ENCODE results near the gene PARM1. TPM values are rescaled to one million over a fixed set of nuclear protein-coding genes. Genes with fewer than 3 reads are reported as not detected.

Gene PARM1
- total and polyA plus RNA-seq, 2 experiments from 2014 or later, result 107 to 154 TPM

DNA sequence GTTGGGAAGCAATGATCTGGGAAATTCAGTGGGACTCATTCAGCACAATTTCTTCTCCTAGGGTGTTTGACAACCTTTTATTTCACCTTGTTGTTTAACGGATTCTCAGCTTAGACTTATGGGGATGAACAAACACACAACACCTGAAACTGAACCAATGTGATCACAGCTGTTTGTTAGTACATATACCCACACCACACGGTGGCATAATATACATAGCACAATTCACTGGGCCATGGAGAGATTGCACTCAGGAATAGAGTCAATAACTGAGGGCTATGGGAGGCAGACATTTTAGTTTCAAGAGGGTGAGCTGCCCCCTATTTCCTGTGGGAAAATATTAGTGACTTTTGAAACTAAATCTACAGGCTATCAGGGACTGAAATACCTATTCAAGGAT, 148.0 kb downstream of the PARM1 start:
- Histone ChIP-seq H4K20me1 (ENCODE audit: insufficient read depth, poor library complexity, severe bottlenecking) (no peaks in the 10 kb centered on the region), H3K79me2 (no peaks in the 10 kb centered on the region), H3K27me3 (no peaks in the 10 kb centered on the region), H3K9me3 (ENCODE audit: low read depth) (no peaks in the 10 kb centered on the region), H3K4me3 (no peak overlapping the region), H2AFZ (no peak overlapping the region), H3K4me1 (ENCODE audit: insufficient read depth) (no peaks in the 10 kb centered on the region), H3K36me3 (replicated peaks; ENCODE audit: insufficient read depth, low read depth) (no peaks in the 10 kb centered on the region), H3K27ac (no peak overlapping the region), H3K9me2 (replicated peaks; ENCODE audit: insufficient read depth) (no peaks in the 10 kb centered on the region), H3K4me2 (no peak overlapping the region)
- 94% methylated on average over 2 of the region's 2 CpGs for WGBS (ENCODE audit: low lambda C conversion rate, missing lambda C conversion rate)
- TF ChIP-seq EZH2phosphoT487 (IDR thresholded peaks at IDR 0.05; ENCODE audit: low read depth, severe bottlenecking, unreplicated experiment) (no peak), EZH2 (IDR thresholded peaks at IDR 0.05; ENCODE audit: borderline replicate concordance) (no peak)
- TF ChIP-seq, protein P1, sequence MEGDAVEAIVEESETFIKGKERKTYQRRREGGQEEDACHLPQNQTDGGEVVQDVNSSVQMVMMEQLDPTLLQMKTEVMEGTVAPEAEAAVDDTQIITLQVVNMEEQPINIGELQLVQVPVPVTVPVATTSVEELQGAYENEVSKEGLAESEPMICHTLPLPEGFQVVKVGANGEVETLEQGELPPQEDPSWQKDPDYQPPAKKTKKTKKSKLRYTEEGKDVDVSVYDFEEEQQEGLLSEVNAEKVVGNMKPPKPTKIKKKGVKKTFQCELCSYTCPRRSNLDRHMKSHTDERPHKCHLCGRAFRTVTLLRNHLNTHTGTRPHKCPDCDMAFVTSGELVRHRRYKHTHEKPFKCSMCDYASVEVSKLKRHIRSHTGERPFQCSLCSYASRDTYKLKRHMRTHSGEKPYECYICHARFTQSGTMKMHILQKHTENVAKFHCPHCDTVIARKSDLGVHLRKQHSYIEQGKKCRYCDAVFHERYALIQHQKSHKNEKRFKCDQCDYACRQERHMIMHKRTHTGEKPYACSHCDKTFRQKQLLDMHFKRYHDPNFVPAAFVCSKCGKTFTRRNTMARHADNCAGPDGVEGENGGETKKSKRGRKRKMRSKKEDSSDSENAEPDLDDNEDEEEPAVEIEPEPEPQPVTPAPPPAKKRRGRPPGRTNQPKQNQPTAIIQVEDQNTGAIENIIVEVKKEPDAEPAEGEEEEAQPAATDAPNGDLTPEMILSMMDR (IDR thresholded peaks at IDR 0.05; ENCODE audit: poor library complexity), result no peak
- DNase-seq (ENCODE audit: low spot score), result no peak

DNA sequence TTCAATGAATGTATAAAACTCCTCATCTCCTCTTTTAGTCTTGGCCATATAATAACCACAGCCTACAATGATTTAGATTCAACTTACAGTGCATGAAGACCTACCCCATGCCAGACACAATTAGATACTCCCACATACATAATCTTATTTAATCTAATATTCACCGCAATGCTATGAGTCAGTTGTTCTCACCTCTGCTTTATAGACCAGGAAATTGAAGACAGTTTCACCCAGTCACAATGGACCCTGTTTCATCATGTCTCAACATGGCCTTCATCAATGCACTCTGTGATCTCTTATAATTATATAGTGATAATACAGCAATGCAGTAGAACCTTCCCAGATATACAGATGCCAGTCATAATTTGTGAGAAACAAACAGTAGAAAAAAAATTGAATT, 148.6 kb downstream of the PARM1 start:
- H3K79me2 ChIP-seq, result no peaks in the 10 kb centered on the region
- H3K27ac ChIP-seq, result no peak overlapping the region
- H3K9me3 ChIP-seq (ENCODE audit: low read depth), result no peaks in the 10 kb centered on the region
- no peaks in the 10 kb centered on the region for H4K20me1 ChIP-seq (ENCODE audit: insufficient read depth, poor library complexity, severe bottlenecking)
- no peaks in the 10 kb centered on the region for H3K4me1 ChIP-seq (ENCODE audit: insufficient read depth)
- no peak overlapping the region for H3K4me3 ChIP-seq
- no peaks in the 10 kb centered on the region for H3K9me2 ChIP-seq (replicated peaks; ENCODE audit: insufficient read depth)
- TF ChIP-seq EZH2phosphoT487 (IDR thresholded peaks at IDR 0.05; ENCODE audit: low read depth, severe bottlenecking, unreplicated experiment) (no peak), EZH2 (IDR thresholded peaks at IDR 0.05; ENCODE audit: borderline replicate concordance) (no peak)
- TF ChIP-seq, protein P1 (IDR thresholded peaks at IDR 0.05; ENCODE audit: poor library complexity), result no peak
- no peak overlapping the region for H2AFZ ChIP-seq
- DNase-seq (ENCODE audit: low spot score), result no peak
- WGBS (ENCODE audit: low lambda C conversion rate, missing lambda C conversion rate), result 96% methylated on average over 1 of the region's 1 CpG
- no peaks in the 10 kb centered on the region for H3K27me3 ChIP-seq
- no peaks in the 10 kb centered on the region for H3K36me3 ChIP-seq (replicated peaks; ENCODE audit: insufficient read depth, low read depth)
- H3K4me2 ChIP-seq, result no peak overlapping the region

DNA sequence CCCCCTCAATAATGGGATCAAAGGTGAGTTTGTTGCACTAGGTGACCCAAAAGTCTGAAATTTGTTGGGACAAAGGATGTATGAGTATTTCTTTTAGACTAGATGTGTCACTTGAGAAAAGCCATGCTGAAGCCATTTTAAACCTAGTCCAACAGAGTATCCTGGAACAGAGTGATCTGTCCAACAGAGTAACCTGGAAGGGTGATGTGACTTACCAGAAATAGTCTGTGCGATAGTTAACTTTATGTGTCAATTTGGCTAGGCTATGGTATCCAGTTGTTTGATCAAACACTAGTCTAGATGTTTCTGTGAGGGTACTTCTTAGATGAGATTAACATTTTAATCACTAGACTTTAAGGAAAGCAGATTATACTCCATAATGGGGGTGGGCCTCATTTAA, 154.5 kb downstream of the PARM1 start:
- no peaks in the 10 kb centered on the region for H3K9me2 ChIP-seq (replicated peaks; ENCODE audit: insufficient read depth)
- no peak overlapping the region for H3K4me2 ChIP-seq
- no peaks in the 10 kb centered on the region for H3K9me3 ChIP-seq (ENCODE audit: low read depth)
- H3K4me1 ChIP-seq (ENCODE audit: insufficient read depth), result no peaks in the 10 kb centered on the region
- H3K27ac ChIP-seq, result no peak overlapping the region
- 97% methylated on average over 1 of the region's 1 CpG for WGBS (ENCODE audit: low lambda C conversion rate, missing lambda C conversion rate)
- H4K20me1 ChIP-seq (ENCODE audit: insufficient read depth, poor library complexity, severe bottlenecking), result no peaks in the 10 kb centered on the region
- H3K36me3 ChIP-seq (replicated peaks; ENCODE audit: insufficient read depth, low read depth), result no peaks in the 10 kb centered on the region
- no peaks in the 10 kb centered on the region for H3K27me3 ChIP-seq
- H3K4me3 ChIP-seq, result no peak overlapping the region
- no peak overlapping the region for H2AFZ ChIP-seq
- DNase-seq (ENCODE audit: low spot score), result no peak
- no peaks in the 10 kb centered on the region for H3K79me2 ChIP-seq
- no peak for TF ChIP-seq EZH2phosphoT487 (IDR thresholded peaks at IDR 0.05; ENCODE audit: low read depth, severe bottlenecking, unreplicated experiment)
- no peak for TF ChIP-seq EZH2 (IDR thresholded peaks at IDR 0.05; ENCODE audit: borderline replicate concordance)

DNA sequence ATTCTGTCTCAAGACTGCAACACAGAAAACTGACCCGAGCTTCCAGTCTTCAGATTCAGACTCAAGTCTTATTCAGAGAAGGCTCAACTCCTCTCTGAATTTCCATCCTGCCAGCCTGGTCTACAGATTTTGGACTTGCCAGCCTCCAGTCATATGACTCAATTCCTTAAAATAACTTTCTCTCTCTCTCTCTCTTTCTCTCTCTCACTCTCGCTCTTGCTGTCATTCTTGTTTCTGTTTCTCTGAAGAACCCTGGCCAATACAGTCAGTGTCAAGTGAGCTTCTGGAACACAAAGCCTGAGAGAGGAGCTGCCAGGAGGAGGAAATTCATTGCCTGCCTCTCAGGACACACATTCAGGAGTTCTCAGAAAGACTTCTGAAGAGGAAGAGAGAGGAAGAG, 154.9 kb downstream of the PARM1 start:
- no peaks in the 10 kb centered on the region for H3K79me2 ChIP-seq
- H4K20me1 ChIP-seq (ENCODE audit: insufficient read depth, poor library complexity, severe bottlenecking), result no peaks in the 10 kb centered on the region
- H3K9me3 ChIP-seq (ENCODE audit: low read depth), result no peaks in the 10 kb centered on the region
- WGBS (ENCODE audit: low lambda C conversion rate, missing lambda C conversion rate), result 91% methylated on average over 2 of the region's 2 CpGs
- H3K36me3 ChIP-seq (replicated peaks; ENCODE audit: insufficient read depth, low read depth), result no peaks in the 10 kb centered on the region
- DNase-seq (ENCODE audit: low spot score), result no peak
- no peaks in the 10 kb centered on the region for H3K27me3 ChIP-seq
- H2AFZ ChIP-seq, result no peak overlapping the region
- TF ChIP-seq EZH2phosphoT487 (IDR thresholded peaks at IDR 0.05; ENCODE audit: low read depth, severe bottlenecking, unreplicated experiment) (no peak), EZH2 (IDR thresholded peaks at IDR 0.05; ENCODE audit: borderline replicate concordance) (no peak)
- TF ChIP-seq, protein P1 (IDR thresholded peaks at IDR 0.05; ENCODE audit: poor library complexity), result no peak
- no peaks in the 10 kb centered on the region for H3K4me1 ChIP-seq (ENCODE audit: insufficient read depth)
- H3K9me2 ChIP-seq (replicated peaks; ENCODE audit: insufficient read depth), result no peaks in the 10 kb centered on the region
- H3K4me2 ChIP-seq, result no peak overlapping the region
- no peak overlapping the region for H3K27ac ChIP-seq
- no peak overlapping the region for H3K4me3 ChIP-seq

Data from hepatocyte (in vitro differentiated cells).